H9 (cell line): ENCODE results near the gene KCND2. TPM values are rescaled to one million over a fixed set of nuclear protein-coding genes. Genes with fewer than 3 reads are reported as not detected.

ENCODE experiments used
- DNase-seq: peaks from one replicate; pipeline ENCODE4 v3.0.0-alpha.2; 2017
- H2AFZ ChIP-seq: one replicate; pipeline ENCODE4 v1.6.1; 2013; ENCODE audit warnings: mild to moderate bottlenecking, low read length, control low read depth, moderate library complexity
- H2AK5ac ChIP-seq: 2 replicates; pipeline ENCODE4 v1.6.1; 2013; ENCODE audit warnings: low read length, control low read depth, mixed read lengths; ENCODE audit not compliant: insufficient read length
- H2BK120ac ChIP-seq: one replicate; pipeline ENCODE4 v1.6.1; 2013; ENCODE audit warnings: low read depth, mild to moderate bottlenecking, low read length, control low read depth, inconsistent platforms; ENCODE audit not compliant: poor library complexity, severe bottlenecking
- H2BK12ac ChIP-seq: 2 replicates; pipeline ENCODE4 v1.6.1; 2013; ENCODE audit warnings: low read length, control low read depth, mixed read lengths, low read depth; ENCODE audit not compliant: insufficient read length
- H2BK15ac ChIP-seq: 2 replicates; pipeline ENCODE4 v1.6.1; 2013; ENCODE audit warnings: low read depth, low read length, control low read depth
- H2BK20ac ChIP-seq: one replicate; pipeline ENCODE4 v1.6.1; 2013; ENCODE audit warnings: low read depth, mild to moderate bottlenecking, low read length, control low read depth, inconsistent platforms; ENCODE audit not compliant: poor library complexity, severe bottlenecking
- H2BK5ac ChIP-seq: 2 replicates; pipeline ENCODE4 v1.6.1; 2013; ENCODE audit warnings: low read length, control low read depth, mixed read lengths; ENCODE audit not compliant: insufficient read length
- H3K14ac ChIP-seq: 2 replicates; pipeline ENCODE4 v1.6.1; 2013; ENCODE audit warnings: low read length, control low read depth; ENCODE audit not compliant: insufficient read depth
- H3K18ac ChIP-seq: 2 replicates; pipeline ENCODE4 v1.6.1; 2013; ENCODE audit warnings: low read depth, mild to moderate bottlenecking, mixed read lengths, low read length, control low read depth; ENCODE audit not compliant: insufficient read length
- H3K23ac ChIP-seq: 2 replicates; pipeline ENCODE4 v1.6.1; 2013; ENCODE audit warnings: low read length, control low read depth, mixed read lengths, low read depth; ENCODE audit not compliant: insufficient read length
- H3K23me2 ChIP-seq: 2 replicates; pipeline ENCODE4 v1.6.1; 2013; ENCODE audit warnings: low read depth, mild to moderate bottlenecking, mixed read lengths, low read length, control low read depth; ENCODE audit not compliant: insufficient read length, poor library complexity, severe bottlenecking
- H3K27ac ChIP-seq: 2 replicates; pipeline ENCODE4 v1.5.1; 2013; ENCODE audit warnings: low read length, control low read depth, mixed read lengths, low read depth; ENCODE audit not compliant: insufficient read length
- H3K27me3 ChIP-seq: 2 replicates; pipeline ENCODE4 v1.6.1; 2013; ENCODE audit warnings: low read length, control low read depth, inconsistent platforms; ENCODE audit not compliant: insufficient read depth
- H3K4ac ChIP-seq: 2 replicates; pipeline ENCODE4 v1.6.1; 2013; ENCODE audit warnings: low read depth, mild to moderate bottlenecking, control low read depth, inconsistent platforms, low read length, moderate library complexity
- H3K4me1 ChIP-seq: 2 replicates; pipeline ENCODE4 v1.6.1; 2013; ENCODE audit warnings: low read length, control low read depth, inconsistent platforms; ENCODE audit not compliant: insufficient read depth
- H3K4me2 ChIP-seq: 2 replicates; pipeline ENCODE4 v1.6.1; 2013; ENCODE audit warnings: low read length, control low read depth, mixed read lengths; ENCODE audit not compliant: insufficient read length, insufficient read depth
- H3K56ac ChIP-seq: 2 replicates; pipeline ENCODE4 v1.6.1; 2013; ENCODE audit warnings: low read depth, mild to moderate bottlenecking, mixed read lengths, low read length, control low read depth; ENCODE audit not compliant: insufficient read length
- H3K79me1 ChIP-seq: 2 replicates; pipeline ENCODE4 v1.6.1; 2013; ENCODE audit warnings: low read depth, mild to moderate bottlenecking, moderate library complexity, low read length, control low read depth, inconsistent platforms; ENCODE audit not compliant: insufficient read depth, poor library complexity, severe bottlenecking
- H3K79me2 ChIP-seq: 2 replicates; pipeline ENCODE4 v1.6.1; 2013; ENCODE audit warnings: low read length, control low read depth, inconsistent platforms; ENCODE audit not compliant: insufficient read depth
- H3K9ac ChIP-seq: 2 replicates; pipeline ENCODE4 v1.6.1; 2013; ENCODE audit warnings: low read length, control low read depth, mixed read lengths; ENCODE audit not compliant: insufficient read length; ENCODE audit errors: extremely low read depth
- H3K9me3 ChIP-seq: one replicate; pipeline ENCODE4 v1.6.1; 2013; ENCODE audit warnings: low read depth, low read length, inconsistent platforms; ENCODE audit not compliant: control insufficient read depth
- H3T11ph ChIP-seq: one replicate; pipeline ENCODE4 v1.6.1; 2013; ENCODE audit warnings: mild to moderate bottlenecking, low read length, control low read depth, inconsistent platforms
- H4K20me1 ChIP-seq: one replicate; pipeline ENCODE4 v1.6.1; 2013; ENCODE audit not compliant: control insufficient read depth, insufficient read length, insufficient read depth
- H4K5ac ChIP-seq: 2 replicates; pipeline ENCODE4 v1.6.1; 2013; ENCODE audit warnings: low read depth, mild to moderate bottlenecking, mixed read lengths, low read length, control low read depth; ENCODE audit not compliant: insufficient read length
- H4K8ac ChIP-seq: replicated peaks from 2 replicates; pipeline ENCODE4 v1.6.1; 2013; ENCODE audit warnings: low read length, control low read depth, mixed read lengths, low read depth; ENCODE audit not compliant: insufficient read length
- H4K91ac ChIP-seq: 2 replicates; pipeline ENCODE4 v1.6.1; 2013; ENCODE audit warnings: low read depth, mild to moderate bottlenecking, moderate library complexity, mixed read lengths, low read length, control low read depth; ENCODE audit not compliant: insufficient read length
- H3K27ac Mint-ChIP-seq, 3 experiments: 2 replicates in 2 of 3; 3 replicates in 1 of 3; pipeline ENCODE4 v1.8.0; 2020 to 2021; ENCODE audit warnings: mixed read lengths in 3 of 3, mild to moderate bottlenecking in 1 of 3, moderate library complexity in 1 of 3
- H3K27me3 Mint-ChIP-seq: 2 replicates; pipeline ENCODE4 v1.8.0; 2021; ENCODE audit warnings: low read depth, mild to moderate bottlenecking, moderate library complexity, mixed read lengths
- H3K36me3 Mint-ChIP-seq, 3 experiments: 2 replicates in 2 of 3; 3 replicates in 1 of 3; pipeline ENCODE4 v1.8.0; 2020 to 2021; ENCODE audit warnings: low read depth in 3 of 3, mixed read lengths in 3 of 3; ENCODE audit not compliant: insufficient read depth in 1 of 3
- H3K4me1 Mint-ChIP-seq, 2 experiments: 2 replicates each; pipeline ENCODE4 v1.8.0; 2020; ENCODE audit warnings: mixed read lengths in 2 of 2
- H3K4me3 Mint-ChIP-seq, 2 experiments: 2 replicates in 1 of 2; 3 replicates in 1 of 2; pipeline ENCODE4 v1.8.0; 2020 to 2021; ENCODE audit warnings: mild to moderate bottlenecking in 2 of 2, mixed read lengths in 2 of 2, moderate library complexity in 1 of 2
- H3K9me3 Mint-ChIP-seq, 2 experiments: 2 replicates in 1 of 2; 3 replicates in 1 of 2; pipeline ENCODE4 v1.8.0; 2020; ENCODE audit warnings: mild to moderate bottlenecking in 2 of 2, mixed read lengths in 2 of 2, moderate library complexity in 1 of 2
- WGBS: extraction: QIAGEN DNeasy Blood & Tissue Kit; methylation state at CpG from one replicate; pipeline ENCODE4 v1.1.7; 2013; ENCODE audit warnings: missing lambda C conversion rate, low lambda C conversion rate, mixed read lengths; ENCODE audit not compliant: insufficient read length; ENCODE audit errors: extremely low coverage; 5-methylcytosine and 5-hydroxymethylcytosine counted together
- total RNA-seq: library from RNA; stranded (reverse); gene quantifications from 2 replicates; pipeline ENCODE4 v1.2.1, GENCODE V29; 2021
- TF ChIP-seq, protein P1 (sequence below): fragments of 200-600 bp; sonication (generic); conservative IDR thresholded peaks from 3 replicates; pipeline ENCODE4 v1.8.0; 2021; ENCODE audit warnings: antibody characterized with exemption, mild to moderate bottlenecking

KCND2 gene
- total RNA-seq, 1 experiment from 2014 or later: 6.4 TPM

DNA sequence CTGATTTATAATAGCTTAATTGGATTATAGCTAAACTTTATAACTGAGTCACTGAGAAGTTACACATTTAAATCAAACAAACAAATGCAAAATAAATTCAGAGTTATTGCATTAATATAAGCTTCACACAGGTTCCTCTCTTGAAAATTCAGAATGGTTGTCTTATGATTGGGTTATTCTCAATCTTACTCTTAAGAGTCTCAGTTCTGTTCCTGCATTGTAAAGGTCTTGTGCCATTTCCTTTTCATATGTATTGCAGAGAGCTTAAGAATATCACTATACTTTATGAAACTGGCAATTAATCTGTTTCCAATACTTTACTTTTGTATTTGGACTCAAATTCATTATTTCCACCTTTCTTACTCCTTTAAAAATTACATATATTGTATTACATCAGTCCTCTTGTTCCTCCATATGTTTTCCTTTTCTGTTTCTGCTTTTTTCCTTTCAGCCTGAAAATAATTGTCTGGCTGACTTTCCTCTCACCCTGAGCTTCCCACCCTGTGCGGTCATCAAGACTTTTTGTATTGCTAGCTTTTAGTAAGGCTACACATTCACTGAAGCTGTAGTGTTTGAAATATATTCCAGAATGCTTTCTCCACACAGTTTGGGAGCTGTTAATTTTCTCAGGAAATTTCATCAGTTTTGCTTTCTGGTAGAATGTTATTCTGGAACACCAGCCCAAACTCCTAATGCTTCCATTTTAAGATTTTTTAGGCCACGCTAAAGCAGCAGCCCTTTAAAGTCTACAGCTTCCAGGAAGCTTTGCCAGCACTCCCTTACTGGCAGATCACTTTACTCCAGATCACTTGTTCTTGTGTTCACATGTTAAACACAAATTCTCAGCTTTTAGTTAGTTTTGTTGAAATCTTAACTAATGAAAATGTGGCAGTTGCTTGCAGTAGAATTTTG lies 139.4 kb downstream of the KCND2 start:
- Mint-ChIP-seq H3K36me3 (no peaks in the 10 kb centered on the region), H3K4me1 (peaks cover 2% of the 10 kb centered on the region in 2 experiments; a peak in 2 of 4 replicates), H3K4me3 (no peak overlapping the region), H3K27ac (peak overlapping the region in 2 of 3 experiments; percentile 54 to 84; a peak in 4 of 7 replicates), H3K27me3 (no peaks in the 10 kb centered on the region), H3K9me3 (no peaks in the 10 kb centered on the region)
- TF ChIP-seq, protein P1, sequence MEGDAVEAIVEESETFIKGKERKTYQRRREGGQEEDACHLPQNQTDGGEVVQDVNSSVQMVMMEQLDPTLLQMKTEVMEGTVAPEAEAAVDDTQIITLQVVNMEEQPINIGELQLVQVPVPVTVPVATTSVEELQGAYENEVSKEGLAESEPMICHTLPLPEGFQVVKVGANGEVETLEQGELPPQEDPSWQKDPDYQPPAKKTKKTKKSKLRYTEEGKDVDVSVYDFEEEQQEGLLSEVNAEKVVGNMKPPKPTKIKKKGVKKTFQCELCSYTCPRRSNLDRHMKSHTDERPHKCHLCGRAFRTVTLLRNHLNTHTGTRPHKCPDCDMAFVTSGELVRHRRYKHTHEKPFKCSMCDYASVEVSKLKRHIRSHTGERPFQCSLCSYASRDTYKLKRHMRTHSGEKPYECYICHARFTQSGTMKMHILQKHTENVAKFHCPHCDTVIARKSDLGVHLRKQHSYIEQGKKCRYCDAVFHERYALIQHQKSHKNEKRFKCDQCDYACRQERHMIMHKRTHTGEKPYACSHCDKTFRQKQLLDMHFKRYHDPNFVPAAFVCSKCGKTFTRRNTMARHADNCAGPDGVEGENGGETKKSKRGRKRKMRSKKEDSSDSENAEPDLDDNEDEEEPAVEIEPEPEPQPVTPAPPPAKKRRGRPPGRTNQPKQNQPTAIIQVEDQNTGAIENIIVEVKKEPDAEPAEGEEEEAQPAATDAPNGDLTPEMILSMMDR: no peak
- Histone ChIP-seq H3K79me2 (no peaks in the 10 kb centered on the region), H3K18ac (no peak overlapping the region), H4K91ac (no peak overlapping the region), H2BK5ac (no peak overlapping the region), H3K56ac (no peak overlapping the region), H3K27me3 (no peaks in the 10 kb centered on the region), H4K5ac (no peak overlapping the region), H3K9me3 (no peaks in the 10 kb centered on the region), H3K23ac (no peak overlapping the region), H3K4me1 (no peaks in the 10 kb centered on the region), H3K23me2 (no peaks in the 10 kb centered on the region), H3K4me2 (no peak overlapping the region), H3K9ac (peak overlapping the region; percentile 14), H2BK15ac (no peak overlapping the region), H3K14ac (no peak overlapping the region), H3K79me1 (no peaks in the 10 kb centered on the region), H2BK20ac (no peak overlapping the region), H3K27ac (no peak overlapping the region), H2AK5ac (no peak overlapping the region), H4K8ac (no peak overlapping the region), H3T11ph (no peak overlapping the region), H2AFZ (no peak overlapping the region), H4K20me1 (no peaks in the 10 kb centered on the region), H3K4ac (no peak overlapping the region), H2BK120ac (no peak overlapping the region), H2BK12ac (no peak overlapping the region)
- DNase-seq: no peak
- no CpG with 5 or more reads among the region's 2 CpGs for WGBS
